ENCODE measurements around the gene LMBRD1.

The LMBRD1 gene

GRCh38 chr6:69820018-69820417 is 23.2 kb upstream of the LMBRD1 start:
- no peak for ATAC-seq
- TF ChIP-seq ZNF565 (CRISPR knock-in tag; conservative IDR thresholded peaks at IDR 0.05; ENCODE audit: low read depth) (no peak), ZFP3 (CRISPR knock-in tag; IDR thresholded peaks at IDR 0.05) (no peak), ISL1 (CRISPR knock-in tag; IDR thresholded peaks at IDR 0.05) (no peak), ZNF70 (CRISPR knock-in tag; IDR thresholded peaks at IDR 0.05) (no peak), TCF4 (CRISPR knock-in tag; IDR thresholded peaks at IDR 0.05; ENCODE audit: borderline replicate concordance) (no peak), OSR1 (CRISPR knock-in tag; IDR thresholded peaks at IDR 0.05) (no peak)

- ATAC-seq, result no peak
- TF ChIP-seq CSDC2 (CRISPR knock-in tag; IDR thresholded peaks at IDR 0.05) (no peak), ZC3H10 (CRISPR knock-in tag; IDR thresholded peaks at IDR 0.05) (no peak), CSRNP3 (CRISPR knock-in tag; IDR thresholded peaks at IDR 0.05) (no peak), TCF4 (CRISPR knock-in tag; IDR thresholded peaks at IDR 0.05; ENCODE audit: borderline replicate concordance) (no peak), ARNTL (CRISPR knock-in tag; IDR thresholded peaks at IDR 0.05; ENCODE audit: borderline replicate concordance, low read depth) (no peak), SNAI2 (CRISPR knock-in tag; IDR thresholded peaks at IDR 0.05) (no peak), OSR1 (CRISPR knock-in tag; IDR thresholded peaks at IDR 0.05) (no peak), ZNF8 (CRISPR knock-in tag; IDR thresholded peaks at IDR 0.05) (no peak), RARB (CRISPR knock-in tag; IDR thresholded peaks at IDR 0.05) (no peak), ZNF565 (CRISPR knock-in tag; conservative IDR thresholded peaks at IDR 0.05; ENCODE audit: low read depth) (no peak), ZFP30 (CRISPR knock-in tag; IDR thresholded peaks at IDR 0.05) (no peak), ESRRG (CRISPR knock-in tag; IDR thresholded peaks at IDR 0.05) (no peak), ZFP3 (CRISPR knock-in tag; IDR thresholded peaks at IDR 0.05) (no peak), PPARA (CRISPR knock-in tag; IDR thresholded peaks at IDR 0.05; ENCODE audit: borderline replicate concordance) (no peak), ZNF70 (CRISPR knock-in tag; IDR thresholded peaks at IDR 0.05) (no peak)
- TF ChIP-seq, protein P1, sequence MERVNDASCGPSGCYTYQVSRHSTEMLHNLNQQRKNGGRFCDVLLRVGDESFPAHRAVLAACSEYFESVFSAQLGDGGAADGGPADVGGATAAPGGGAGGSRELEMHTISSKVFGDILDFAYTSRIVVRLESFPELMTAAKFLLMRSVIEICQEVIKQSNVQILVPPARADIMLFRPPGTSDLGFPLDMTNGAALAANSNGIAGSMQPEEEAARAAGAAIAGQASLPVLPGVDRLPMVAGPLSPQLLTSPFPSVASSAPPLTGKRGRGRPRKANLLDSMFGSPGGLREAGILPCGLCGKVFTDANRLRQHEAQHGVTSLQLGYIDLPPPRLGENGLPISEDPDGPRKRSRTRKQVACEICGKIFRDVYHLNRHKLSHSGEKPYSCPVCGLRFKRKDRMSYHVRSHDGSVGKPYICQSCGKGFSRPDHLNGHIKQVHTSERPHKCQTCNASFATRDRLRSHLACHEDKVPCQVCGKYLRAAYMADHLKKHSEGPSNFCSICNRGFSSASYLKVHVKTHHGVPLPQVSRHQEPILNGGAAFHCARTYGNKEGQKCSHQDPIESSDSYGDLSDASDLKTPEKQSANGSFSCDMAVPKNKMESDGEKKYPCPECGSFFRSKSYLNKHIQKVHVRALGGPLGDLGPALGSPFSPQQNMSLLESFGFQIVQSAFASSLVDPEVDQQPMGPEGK (CRISPR knock-in tag; IDR thresholded peaks at IDR 0.05; ENCODE audit: borderline replicate concordance), result no peak
- TF ChIP-seq, protein P2, sequence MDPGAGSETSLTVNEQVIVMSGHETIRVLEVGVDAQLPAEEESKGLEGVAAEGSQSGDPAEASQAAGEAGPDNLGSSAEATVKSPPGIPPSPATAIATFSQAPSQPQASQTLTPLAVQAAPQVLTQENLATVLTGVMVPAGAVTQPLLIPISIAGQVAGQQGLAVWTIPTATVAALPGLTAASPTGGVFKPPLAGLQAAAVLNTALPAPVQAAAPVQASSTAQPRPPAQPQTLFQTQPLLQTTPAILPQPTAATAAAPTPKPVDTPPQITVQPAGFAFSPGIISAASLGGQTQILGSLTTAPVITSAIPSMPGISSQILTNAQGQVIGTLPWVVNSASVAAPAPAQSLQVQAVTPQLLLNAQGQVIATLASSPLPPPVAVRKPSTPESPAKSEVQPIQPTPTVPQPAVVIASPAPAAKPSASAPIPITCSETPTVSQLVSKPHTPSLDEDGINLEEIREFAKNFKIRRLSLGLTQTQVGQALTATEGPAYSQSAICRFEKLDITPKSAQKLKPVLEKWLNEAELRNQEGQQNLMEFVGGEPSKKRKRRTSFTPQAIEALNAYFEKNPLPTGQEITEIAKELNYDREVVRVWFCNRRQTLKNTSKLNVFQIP (CRISPR knock-in tag; IDR thresholded peaks at IDR 0.05; ENCODE audit: borderline replicate concordance, low read depth), result no peak
- TF ChIP-seq, protein P3, sequence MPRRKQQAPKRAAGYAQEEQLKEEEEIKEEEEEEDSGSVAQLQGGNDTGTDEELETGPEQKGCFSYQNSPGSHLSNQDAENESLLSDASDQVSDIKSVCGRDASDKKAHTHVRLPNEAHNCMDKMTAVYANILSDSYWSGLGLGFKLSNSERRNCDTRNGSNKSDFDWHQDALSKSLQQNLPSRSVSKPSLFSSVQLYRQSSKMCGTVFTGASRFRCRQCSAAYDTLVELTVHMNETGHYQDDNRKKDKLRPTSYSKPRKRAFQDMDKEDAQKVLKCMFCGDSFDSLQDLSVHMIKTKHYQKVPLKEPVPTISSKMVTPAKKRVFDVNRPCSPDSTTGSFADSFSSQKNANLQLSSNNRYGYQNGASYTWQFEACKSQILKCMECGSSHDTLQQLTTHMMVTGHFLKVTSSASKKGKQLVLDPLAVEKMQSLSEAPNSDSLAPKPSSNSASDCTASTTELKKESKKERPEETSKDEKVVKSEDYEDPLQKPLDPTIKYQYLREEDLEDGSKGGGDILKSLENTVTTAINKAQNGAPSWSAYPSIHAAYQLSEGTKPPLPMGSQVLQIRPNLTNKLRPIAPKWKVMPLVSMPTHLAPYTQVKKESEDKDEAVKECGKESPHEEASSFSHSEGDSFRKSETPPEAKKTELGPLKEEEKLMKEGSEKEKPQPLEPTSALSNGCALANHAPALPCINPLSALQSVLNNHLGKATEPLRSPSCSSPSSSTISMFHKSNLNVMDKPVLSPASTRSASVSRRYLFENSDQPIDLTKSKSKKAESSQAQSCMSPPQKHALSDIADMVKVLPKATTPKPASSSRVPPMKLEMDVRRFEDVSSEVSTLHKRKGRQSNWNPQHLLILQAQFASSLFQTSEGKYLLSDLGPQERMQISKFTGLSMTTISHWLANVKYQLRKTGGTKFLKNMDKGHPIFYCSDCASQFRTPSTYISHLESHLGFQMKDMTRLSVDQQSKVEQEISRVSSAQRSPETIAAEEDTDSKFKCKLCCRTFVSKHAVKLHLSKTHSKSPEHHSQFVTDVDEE (CRISPR knock-in tag; IDR thresholded peaks at IDR 0.05), result no peak
Observed at GRCh38 chr6:69819138-69819537, 22.3 kb upstream of the LMBRD1 start.

- no peak for ATAC-seq
- TF ChIP-seq BACH2 (CRISPR knock-in tag; IDR thresholded peaks at IDR 0.05; ENCODE audit: borderline replicate concordance), result no peak
- no peak for TF ChIP-seq ESRRG (CRISPR knock-in tag; IDR thresholded peaks at IDR 0.05)
- TF ChIP-seq CSDC2 (CRISPR knock-in tag; IDR thresholded peaks at IDR 0.05), result no peak
- TF ChIP-seq, protein P1 (CRISPR knock-in tag; IDR thresholded peaks at IDR 0.05; ENCODE audit: borderline replicate concordance), result no peak
- TF ChIP-seq, protein P4, sequence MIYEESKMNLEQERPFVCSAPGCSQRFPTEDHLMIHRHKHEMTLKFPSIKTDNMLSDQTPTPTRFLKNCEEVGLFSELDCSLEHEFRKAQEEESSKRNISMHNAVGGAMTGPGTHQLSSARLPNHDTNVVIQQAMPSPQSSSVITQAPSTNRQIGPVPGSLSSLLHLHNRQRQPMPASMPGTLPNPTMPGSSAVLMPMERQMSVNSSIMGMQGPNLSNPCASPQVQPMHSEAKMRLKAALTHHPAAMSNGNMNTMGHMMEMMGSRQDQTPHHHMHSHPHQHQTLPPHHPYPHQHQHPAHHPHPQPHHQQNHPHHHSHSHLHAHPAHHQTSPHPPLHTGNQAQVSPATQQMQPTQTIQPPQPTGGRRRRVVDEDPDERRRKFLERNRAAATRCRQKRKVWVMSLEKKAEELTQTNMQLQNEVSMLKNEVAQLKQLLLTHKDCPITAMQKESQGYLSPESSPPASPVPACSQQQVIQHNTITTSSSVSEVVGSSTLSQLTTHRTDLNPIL (CRISPR knock-in tag; IDR thresholded peaks at IDR 0.05; ENCODE audit: low read depth), result no peak
- TF ChIP-seq ZFP30 (CRISPR knock-in tag; IDR thresholded peaks at IDR 0.05), result no peak
- TF ChIP-seq GLIS3 (CRISPR knock-in tag; IDR thresholded peaks at IDR 0.05), result no peak
- no peak for TF ChIP-seq RARB (CRISPR knock-in tag; IDR thresholded peaks at IDR 0.05)
- no peak for TF ChIP-seq ZNF8 (CRISPR knock-in tag; IDR thresholded peaks at IDR 0.05)
- TF ChIP-seq, protein P2 (CRISPR knock-in tag; IDR thresholded peaks at IDR 0.05; ENCODE audit: borderline replicate concordance, low read depth), result no peak
- TF ChIP-seq PPARA (CRISPR knock-in tag; IDR thresholded peaks at IDR 0.05; ENCODE audit: borderline replicate concordance), result no peak
- TF ChIP-seq ZNF565 (CRISPR knock-in tag; conservative IDR thresholded peaks at IDR 0.05; ENCODE audit: low read depth), result no peak
- TF ChIP-seq CSRNP3 (CRISPR knock-in tag; IDR thresholded peaks at IDR 0.05), result no peak
Observed at GRCh38 chr6:69818223-69818930, 21.6 kb upstream of the LMBRD1 start.

Data from SK-N-SH treated with all-trans-retinoic acid at 6 μM for 48 hours (cell line).